GM12891 (cell line): ENCODE measurements around the gene MLH1.

ENCODE experiments used
- POLR2A ChIP-seq: IDR thresholded peaks from 2 replicates; pipeline ENCODE4 v1.6.1; 2011; ENCODE audit warnings: low read depth, low read length, control low read depth
- POLR2AphosphoS5 ChIP-seq: IDR thresholded peaks from 2 replicates; pipeline ENCODE4 v1.6.1; 2011; ENCODE audit warnings: low read depth, low read length, control low read depth
- POU2F2 ChIP-seq: IDR thresholded peaks from 2 replicates; pipeline ENCODE4 v1.6.1; 2011; ENCODE audit warnings: low read depth, mild to moderate bottlenecking, control low read depth, low read length, moderate library complexity
- TAF1 ChIP-seq: IDR thresholded peaks from 2 replicates; pipeline ENCODE4 v1.6.1; 2011; ENCODE audit warnings: low read depth, low read length, control low read depth

DNA sequence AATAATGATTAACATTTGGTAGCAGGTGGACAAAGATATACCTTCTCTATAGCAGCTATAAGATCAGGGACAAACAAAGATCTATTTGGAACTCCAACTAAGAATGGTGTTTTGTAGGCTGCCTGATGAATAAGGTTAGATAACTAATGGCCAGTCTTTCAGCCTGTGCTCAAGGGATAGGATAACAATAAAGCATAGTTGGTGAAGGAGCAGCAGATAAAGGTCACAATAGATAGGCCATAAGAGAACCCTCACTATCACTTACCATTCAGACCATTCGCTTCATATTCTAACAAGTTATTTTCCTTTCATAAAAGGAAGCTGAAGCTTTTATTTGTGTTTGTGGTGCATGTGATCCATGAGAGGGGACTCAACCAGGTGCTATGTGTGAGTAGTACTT lies 20.2 kb upstream of the MLH1 start:
- TF ChIP-seq POLR2AphosphoS5 (no peak), POLR2A (no peak), TAF1 (no peak), POU2F2 (no peak)
